H1 (cell line): ENCODE data around the gene GRM1.

Source experiments
- ASH2L ChIP-seq: fragments of 200-600, 300-600 bp; sonication (generic); IDR thresholded peaks from one replicate; pipeline ENCODE4 v1.7.1; 2017; ENCODE audit warnings: low read length
- BRCA1 ChIP-seq: IDR thresholded peaks from 2 replicates; pipeline ENCODE4 v1.6.1; 2012; ENCODE audit warnings: low read depth, low read length, improper control_type of control experiment
- CEBPB ChIP-seq: IDR thresholded peaks from 2 replicates; pipeline ENCODE4 v1.6.1; 2012; ENCODE audit warnings: low read depth, low read length
- EZH2 ChIP-seq: fragments of 200-600 bp; sonication (generic); IDR thresholded peaks from 2 replicates; pipeline ENCODE4 v1.7.1; 2012; ENCODE audit warnings: low read depth, mild to moderate bottlenecking, moderate library complexity, low read length, inconsistent platforms; ENCODE audit not compliant: severe bottlenecking
- GABPA ChIP-seq: IDR thresholded peaks from 2 replicates; pipeline ENCODE4 v1.6.1; 2011; ENCODE audit warnings: mild to moderate bottlenecking, low read length, moderate library complexity, borderline replicate concordance; ENCODE audit not compliant: insufficient read depth
- HDAC2 ChIP-seq, 2 experiments: fragments of 300-600 bp in 1 of 2; sonication (generic) in 1 of 2; IDR thresholded peaks; 2 replicates each; pipeline ENCODE4 v1.6.1; 2011 to 2012; ENCODE audit warnings: low read depth in 2 of 2, low read length in 2 of 2, mild to moderate bottlenecking in 2 of 2, moderate library complexity in 2 of 2, borderline replicate concordance in 1 of 2, inconsistent platforms in 1 of 2
- POLR2A ChIP-seq, 2 experiments: IDR thresholded peaks; 1 replicate in 1 of 2; 2 replicates in 1 of 2; pipeline ENCODE4 v1.6.1; 2011; ENCODE audit warnings: low read depth in 2 of 2, low read length in 2 of 2, mild to moderate bottlenecking in 2 of 2; ENCODE audit errors: control extremely low read depth in 1 of 2
- POLR2AphosphoS5 ChIP-seq: IDR thresholded peaks from 2 replicates; pipeline ENCODE4 v1.6.1; 2011; ENCODE audit warnings: low read depth, low read length
- RFX5 ChIP-seq: IDR thresholded peaks from 2 replicates; pipeline ENCODE4 v1.6.1; 2011; ENCODE audit warnings: low read depth, low read length, improper control_type of control experiment, borderline replicate concordance
- TBP ChIP-seq: IDR thresholded peaks from 2 replicates; pipeline ENCODE4 v1.6.1; 2011; ENCODE audit warnings: low read depth, low read length, improper control_type of control experiment
- TF ChIP-seq, protein P1 (sequence below): IDR thresholded peaks from 2 replicates; pipeline ENCODE4 v1.6.1; 2012; ENCODE audit warnings: inconsistent platforms
- TF ChIP-seq, protein P2 (sequence below), 3 experiments: IDR thresholded peaks; 1 replicate in 2 of 3; 2 replicates in 1 of 3; pipeline versions ENCODE4 v1.5.1 to v1.6.1; 2011; ENCODE audit warnings: low read length in 3 of 3, mild to moderate bottlenecking in 3 of 3, inconsistent platforms in 2 of 3, low read depth in 1 of 3, moderate library complexity in 1 of 3; ENCODE audit not compliant: insufficient read depth in 1 of 3; ENCODE audit errors: control extremely low read depth in 1 of 3
- TF ChIP-seq, protein P3 (sequence below): IDR thresholded peaks from 2 replicates; pipeline ENCODE4 v1.6.1; 2012; ENCODE audit warnings: inconsistent platforms

DNA sequence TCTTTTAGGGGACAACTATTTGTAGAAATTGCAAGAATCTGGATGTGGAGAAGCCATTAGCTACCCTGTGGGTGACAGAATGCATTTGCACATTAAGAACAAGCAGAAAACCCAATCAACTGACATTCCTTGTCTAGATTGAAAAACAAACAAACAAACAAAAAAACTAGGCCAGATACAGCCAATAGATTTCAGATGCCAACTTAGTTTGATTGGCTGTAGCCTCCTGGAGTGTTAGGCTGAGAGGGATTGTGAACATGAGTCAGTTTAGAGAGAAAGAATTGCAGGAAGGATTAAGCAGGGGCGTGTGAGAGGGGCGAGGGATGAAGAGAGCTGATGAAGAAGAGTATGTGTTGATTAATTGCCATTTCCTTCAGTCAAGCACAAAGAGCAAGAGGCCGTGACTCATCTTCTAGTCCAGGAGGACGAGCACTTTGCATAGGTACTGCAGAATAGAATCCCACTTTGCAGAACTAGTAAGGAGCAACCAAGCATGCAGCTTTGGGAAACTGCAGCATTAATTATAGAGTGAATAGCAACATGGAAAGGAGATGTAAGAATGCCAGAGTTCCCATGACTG, 326.7 kb downstream of the GRM1 start:
- TF ChIP-seq, protein P1, sequence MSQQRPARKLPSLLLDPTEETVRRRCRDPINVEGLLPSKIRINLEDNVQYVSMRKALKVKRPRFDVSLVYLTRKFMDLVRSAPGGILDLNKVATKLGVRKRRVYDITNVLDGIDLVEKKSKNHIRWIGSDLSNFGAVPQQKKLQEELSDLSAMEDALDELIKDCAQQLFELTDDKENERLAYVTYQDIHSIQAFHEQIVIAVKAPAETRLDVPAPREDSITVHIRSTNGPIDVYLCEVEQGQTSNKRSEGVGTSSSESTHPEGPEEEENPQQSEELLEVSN = no peak
- TF ChIP-seq RFX5 (no peak), POLR2A (IDR thresholded peaks at IDR 0.05; ENCODE audit: control extremely low read depth in 1 of 2, low read depth in 2 of 2, low read length in 2 of 2) (no peak), POLR2AphosphoS5 (no peak), CEBPB (no peak), TBP (no peak), EZH2 (no peak), HDAC2 (IDR thresholded peaks at IDR 0.05; ENCODE audit: borderline replicate concordance in 1 of 2, low read depth in 2 of 2, low read length in 2 of 2) (no peak), GABPA (no peak), BRCA1 (no peak), ASH2L (no peak)
- TF ChIP-seq, protein P2, sequence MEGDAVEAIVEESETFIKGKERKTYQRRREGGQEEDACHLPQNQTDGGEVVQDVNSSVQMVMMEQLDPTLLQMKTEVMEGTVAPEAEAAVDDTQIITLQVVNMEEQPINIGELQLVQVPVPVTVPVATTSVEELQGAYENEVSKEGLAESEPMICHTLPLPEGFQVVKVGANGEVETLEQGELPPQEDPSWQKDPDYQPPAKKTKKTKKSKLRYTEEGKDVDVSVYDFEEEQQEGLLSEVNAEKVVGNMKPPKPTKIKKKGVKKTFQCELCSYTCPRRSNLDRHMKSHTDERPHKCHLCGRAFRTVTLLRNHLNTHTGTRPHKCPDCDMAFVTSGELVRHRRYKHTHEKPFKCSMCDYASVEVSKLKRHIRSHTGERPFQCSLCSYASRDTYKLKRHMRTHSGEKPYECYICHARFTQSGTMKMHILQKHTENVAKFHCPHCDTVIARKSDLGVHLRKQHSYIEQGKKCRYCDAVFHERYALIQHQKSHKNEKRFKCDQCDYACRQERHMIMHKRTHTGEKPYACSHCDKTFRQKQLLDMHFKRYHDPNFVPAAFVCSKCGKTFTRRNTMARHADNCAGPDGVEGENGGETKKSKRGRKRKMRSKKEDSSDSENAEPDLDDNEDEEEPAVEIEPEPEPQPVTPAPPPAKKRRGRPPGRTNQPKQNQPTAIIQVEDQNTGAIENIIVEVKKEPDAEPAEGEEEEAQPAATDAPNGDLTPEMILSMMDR (IDR thresholded peaks at IDR 0.05; ENCODE audit: control extremely low read depth in 1 of 3, insufficient read depth in 1 of 3, low read depth in 1 of 3, low read length in 3 of 3) = no peak
- TF ChIP-seq, protein P3, sequence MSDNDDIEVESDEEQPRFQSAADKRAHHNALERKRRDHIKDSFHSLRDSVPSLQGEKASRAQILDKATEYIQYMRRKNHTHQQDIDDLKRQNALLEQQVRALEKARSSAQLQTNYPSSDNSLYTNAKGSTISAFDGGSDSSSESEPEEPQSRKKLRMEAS = no peak
